ENCODE results near the gene CREBBP.
"Not testable (repeated sequence)": the region's sequence is repeated elsewhere in the genome, so short reads cannot be mapped to it uniquely, and the experiment has no call there.

CREBBP gene

DNA sequence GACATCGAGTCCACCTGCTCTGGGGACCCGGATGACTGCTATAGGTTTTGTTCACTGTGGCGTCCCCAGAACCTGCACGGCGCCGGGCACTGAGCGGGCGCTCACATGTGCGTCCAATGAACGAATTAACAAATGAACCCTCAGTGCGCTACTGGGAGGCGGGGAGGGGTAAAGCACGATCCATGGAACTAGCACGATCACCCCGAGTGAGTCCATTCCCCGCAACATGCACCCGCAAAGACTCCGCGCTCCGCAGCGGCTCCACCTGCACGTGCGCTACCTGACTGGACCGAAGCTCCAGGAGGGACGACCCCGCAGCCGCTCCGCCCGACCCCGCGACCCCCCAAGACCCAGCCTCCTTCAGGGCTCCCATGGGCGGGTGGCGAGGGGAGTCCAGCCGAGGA is 163.7 kb downstream of the CREBBP start:
- DNase-seq (ENCODE audit: insufficient read length, low spot score) (no peak), FAIRE-seq (no peak)
- no peak for TF ChIP-seq CTCF (IDR thresholded peaks at IDR 0.05; ENCODE audit: insufficient read depth, missing control alignments)

GRCh38 chr16:3715430-3715829 is 165.1 kb downstream of the CREBBP start:
- no peak for TF ChIP-seq CTCF (IDR thresholded peaks at IDR 0.05; ENCODE audit: insufficient read depth, missing control alignments)
- DNase-seq (ENCODE audit: insufficient read length, low spot score) (no peak), FAIRE-seq (no peak)

DNA sequence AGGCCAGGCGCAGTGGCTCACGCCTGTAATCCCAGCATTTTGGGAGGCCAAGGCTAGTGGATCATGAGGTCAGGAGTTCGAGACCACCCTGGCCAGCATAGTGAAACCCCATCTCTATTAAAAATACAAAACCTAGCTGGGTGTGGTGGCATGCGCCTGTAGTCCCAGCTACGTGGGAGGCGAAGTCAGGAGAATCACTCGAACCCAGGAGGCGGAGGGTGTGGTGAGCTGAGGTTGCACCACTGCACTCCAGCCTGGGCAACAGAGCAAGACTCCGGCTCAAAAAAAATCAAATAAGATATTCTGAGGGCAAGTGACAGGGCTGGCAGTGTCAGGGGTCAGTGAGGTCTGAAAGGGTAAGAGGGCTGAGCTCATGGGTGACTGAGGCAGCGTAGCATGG is 166.1 kb downstream of the CREBBP start:
- not testable (repeated sequence) for FAIRE-seq; DNase-seq (ENCODE audit: insufficient read length, low spot score)

GRCh38 chr16:3713587-3714242 is 166.8 kb downstream of the CREBBP start:
- no peak for TF ChIP-seq CTCF (IDR thresholded peaks at IDR 0.05; ENCODE audit: insufficient read depth, missing control alignments)
- DNase-seq (ENCODE audit: insufficient read length, low spot score) (no peak), FAIRE-seq (no peak)

DNA sequence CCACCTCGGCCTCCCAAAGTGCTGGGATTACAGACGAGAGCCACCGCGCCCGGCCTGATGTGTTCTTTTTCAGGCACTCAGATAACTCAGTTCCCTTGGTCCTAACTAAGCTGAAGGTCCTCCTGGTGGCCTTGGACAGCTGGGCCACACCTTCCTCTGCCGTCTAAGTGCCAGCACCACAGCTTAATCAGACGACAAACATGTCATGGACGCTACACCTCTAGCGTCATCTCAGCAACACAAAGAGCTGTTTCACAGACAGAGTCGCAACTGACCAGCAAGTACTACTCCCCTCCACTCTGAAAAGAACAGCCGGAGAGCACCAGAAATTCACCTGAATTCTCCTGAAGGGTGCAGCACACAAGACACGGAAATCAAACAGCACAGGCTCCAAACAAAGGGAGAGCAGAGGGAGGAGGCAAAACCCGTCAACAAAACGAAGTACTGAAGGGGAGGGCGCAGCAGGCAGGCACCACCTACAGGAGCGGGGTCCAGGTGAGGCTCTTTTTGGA is 167.6 kb downstream of the CREBBP start:
- no peak for FAIRE-seq
- no peak for TF ChIP-seq CTCF (IDR thresholded peaks at IDR 0.05; ENCODE audit: insufficient read depth, missing control alignments)
- no peak for DNase-seq (ENCODE audit: insufficient read length, low spot score)

DNA sequence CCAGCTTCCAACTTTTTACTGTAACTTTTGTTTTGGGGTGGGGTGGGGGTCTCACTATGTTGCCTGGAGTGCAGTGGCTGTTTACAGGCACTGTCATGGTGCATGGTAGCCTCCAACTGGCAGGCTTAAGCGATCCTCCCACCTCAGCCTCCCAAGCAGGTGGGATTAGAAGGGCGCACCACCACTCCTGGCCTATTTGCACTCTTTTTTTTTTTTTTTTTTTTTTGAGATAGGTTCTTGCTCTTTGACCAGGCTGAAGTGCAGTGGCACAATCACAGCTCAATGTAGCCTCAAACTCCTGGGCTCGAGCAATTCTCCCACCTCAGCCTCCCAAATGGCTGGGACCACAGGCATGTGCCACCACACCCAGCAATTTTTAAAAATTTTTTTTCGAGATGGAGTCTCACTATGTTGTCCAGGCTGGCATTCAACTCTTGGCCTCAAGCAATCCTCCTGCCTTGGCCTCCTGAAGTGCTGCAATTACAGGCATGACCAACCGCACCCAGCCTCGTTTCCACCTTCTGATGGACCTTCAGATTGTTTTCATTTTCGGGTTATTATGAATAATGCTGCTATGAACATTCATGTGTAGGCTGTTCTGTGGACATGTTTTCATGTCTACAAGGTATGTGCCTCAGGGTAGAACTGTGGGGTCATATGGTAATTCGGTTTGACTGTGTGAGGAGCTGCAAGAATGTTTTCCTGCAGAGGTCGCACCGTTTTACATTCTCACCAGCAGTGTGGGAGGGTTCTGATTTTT is 174.1 kb downstream of the CREBBP start:
- no peak for FAIRE-seq
- no peak for TF ChIP-seq CTCF (IDR thresholded peaks at IDR 0.05; ENCODE audit: insufficient read depth, missing control alignments)
- no peak for DNase-seq (ENCODE audit: insufficient read length, low spot score)

DNA sequence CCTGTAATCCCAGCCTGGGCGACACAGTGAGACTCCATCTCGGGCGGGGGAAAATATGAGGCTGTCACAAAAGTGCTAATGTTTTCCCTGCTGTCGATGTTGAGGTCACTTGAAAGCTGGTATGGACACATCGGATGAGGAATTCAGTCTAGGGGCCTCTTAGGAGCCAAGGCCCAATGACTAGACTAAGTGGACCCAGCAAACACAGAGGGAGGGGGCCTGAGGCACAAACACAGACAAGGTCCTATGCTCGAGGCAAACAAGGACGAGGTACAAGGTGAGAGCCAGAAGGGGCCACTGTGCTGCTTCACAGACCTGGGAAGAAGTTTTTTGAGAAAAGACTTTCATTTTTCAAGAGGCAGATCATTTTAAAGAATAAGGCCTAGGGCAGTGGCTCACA is 178.4 kb downstream of the CREBBP start:
- no peak for TF ChIP-seq CTCF (IDR thresholded peaks at IDR 0.05; ENCODE audit: insufficient read depth, missing control alignments)
- FAIRE-seq (no peak), DNase-seq (ENCODE audit: insufficient read length, low spot score) (no peak)
